ENCODE measurements around the gene DNAH6.

The DNAH6 gene

DNA sequence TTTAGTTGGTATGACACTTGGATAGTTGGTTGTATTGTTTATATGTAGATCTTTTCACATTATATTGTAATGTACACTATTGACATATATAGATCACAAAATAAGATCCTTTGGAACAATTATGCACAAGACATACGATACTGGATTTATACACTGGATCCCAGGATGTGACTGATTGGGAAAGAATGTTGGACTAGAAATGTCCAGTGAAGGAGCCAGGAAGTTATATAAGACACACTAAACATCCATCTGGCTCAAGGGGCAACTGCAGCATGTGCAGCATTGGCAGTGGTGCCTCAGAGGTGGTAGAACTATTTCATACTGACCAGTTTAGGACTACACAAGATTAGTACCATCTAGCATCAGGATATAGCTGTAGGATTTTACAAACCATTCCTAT is 259.7 kb downstream of the DNAH6 start:
- no peak overlapping the region for H3K27ac ChIP-seq
- TF ChIP-seq, protein P1, sequence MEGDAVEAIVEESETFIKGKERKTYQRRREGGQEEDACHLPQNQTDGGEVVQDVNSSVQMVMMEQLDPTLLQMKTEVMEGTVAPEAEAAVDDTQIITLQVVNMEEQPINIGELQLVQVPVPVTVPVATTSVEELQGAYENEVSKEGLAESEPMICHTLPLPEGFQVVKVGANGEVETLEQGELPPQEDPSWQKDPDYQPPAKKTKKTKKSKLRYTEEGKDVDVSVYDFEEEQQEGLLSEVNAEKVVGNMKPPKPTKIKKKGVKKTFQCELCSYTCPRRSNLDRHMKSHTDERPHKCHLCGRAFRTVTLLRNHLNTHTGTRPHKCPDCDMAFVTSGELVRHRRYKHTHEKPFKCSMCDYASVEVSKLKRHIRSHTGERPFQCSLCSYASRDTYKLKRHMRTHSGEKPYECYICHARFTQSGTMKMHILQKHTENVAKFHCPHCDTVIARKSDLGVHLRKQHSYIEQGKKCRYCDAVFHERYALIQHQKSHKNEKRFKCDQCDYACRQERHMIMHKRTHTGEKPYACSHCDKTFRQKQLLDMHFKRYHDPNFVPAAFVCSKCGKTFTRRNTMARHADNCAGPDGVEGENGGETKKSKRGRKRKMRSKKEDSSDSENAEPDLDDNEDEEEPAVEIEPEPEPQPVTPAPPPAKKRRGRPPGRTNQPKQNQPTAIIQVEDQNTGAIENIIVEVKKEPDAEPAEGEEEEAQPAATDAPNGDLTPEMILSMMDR (conservative IDR thresholded peaks at IDR 0.05): no peak

DNA sequence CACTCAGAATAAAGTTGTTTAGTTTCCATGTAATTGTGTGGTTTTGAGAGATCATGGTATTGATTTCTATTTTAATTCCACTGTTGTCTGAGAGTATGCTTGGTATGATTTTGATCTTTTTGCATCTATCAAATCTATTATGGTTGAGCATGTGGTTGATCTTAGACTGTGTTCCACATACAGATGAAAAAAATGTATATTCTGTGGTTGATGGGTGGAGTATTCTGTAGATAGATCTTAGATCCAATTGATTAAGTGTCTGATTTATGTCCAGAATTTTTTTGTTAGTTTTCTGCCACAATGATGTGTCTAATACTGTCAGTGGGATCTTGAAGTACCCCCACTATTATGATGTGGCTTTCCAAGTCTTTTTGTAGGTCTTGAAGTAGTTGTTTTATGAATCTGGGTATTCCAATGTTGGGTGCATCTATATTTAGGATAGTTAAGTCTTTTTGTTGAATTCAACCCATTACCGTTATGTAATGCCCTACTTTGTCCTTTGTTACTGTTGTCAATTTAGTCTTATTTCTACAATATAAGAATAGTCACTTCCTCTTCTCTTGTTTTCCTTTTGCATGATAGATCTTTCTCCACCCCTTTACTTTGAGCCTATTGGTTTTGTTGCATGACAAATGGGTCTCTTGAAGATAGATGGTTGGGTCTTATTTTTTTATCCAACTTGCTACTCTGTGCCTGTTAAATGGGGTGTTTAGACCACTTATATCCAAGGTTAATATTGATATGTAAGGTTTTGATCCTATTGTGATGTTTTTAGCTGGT is 262.8 kb downstream of the DNAH6 start:
- no peak overlapping the region for H3K27ac ChIP-seq
- TF ChIP-seq, protein P1 (conservative IDR thresholded peaks at IDR 0.05): no peak

DNA sequence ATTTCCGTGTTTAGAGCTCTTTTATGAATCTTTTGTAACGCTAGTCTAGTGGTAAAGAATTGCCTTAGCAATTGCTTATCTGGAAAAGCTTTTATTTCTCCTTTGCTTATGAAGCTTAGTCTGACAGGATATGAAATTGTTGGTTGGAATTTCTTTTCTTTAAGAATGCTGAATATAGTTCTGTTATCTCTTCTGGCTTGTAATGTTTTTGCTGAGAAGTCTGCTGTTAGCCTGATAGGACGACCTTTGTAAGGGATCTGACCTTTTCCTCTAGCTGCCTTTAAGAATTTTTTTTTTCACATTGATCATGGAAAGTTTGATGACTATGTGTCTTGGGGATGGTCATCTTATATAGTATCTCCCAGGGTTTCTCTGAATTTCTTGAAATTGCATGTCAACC is 263.5 kb downstream of the DNAH6 start:
- TF ChIP-seq, protein P1 (conservative IDR thresholded peaks at IDR 0.05): no peak
- H3K27ac ChIP-seq: no peak overlapping the region

DNA sequence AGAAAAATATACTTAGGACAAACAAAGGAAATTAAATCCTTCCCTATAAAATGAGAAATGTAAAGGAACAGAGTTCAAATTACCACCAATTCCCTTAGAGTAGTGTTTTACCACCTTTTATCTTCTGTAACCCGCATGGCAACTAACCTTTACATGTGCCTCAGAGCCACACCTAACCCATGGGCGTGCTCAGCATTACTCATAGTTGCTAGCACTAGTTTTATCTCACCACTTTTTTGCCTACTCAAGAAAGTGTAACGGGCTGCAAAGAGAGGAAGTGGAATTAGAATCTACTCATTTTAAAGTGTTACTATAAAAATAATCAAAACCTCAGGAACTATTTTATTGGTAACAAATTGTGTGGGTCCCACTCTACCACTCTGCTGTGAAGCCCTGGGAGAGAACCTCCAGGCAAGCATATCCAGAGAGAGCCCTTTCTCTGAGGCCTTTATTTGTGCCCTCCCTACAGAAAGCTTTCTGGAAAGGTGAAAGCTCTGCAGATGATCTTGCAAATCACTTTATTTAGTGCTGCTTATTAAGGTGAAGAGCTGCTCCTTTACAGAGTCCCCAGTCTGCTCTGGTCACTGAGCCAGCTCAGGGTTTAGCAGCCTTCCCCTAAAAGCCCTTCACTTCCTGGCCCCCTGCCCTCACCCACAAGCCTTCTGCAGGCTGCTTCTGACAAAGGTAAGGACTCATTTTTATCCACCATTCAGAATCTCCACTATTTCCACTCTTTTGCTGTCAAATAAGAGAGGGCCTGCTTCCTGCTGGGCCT is 265.8 kb downstream of the DNAH6 start:
- no peak overlapping the region for H3K27ac ChIP-seq
- TF ChIP-seq, protein P1 (conservative IDR thresholded peaks at IDR 0.05): no peak

DNA sequence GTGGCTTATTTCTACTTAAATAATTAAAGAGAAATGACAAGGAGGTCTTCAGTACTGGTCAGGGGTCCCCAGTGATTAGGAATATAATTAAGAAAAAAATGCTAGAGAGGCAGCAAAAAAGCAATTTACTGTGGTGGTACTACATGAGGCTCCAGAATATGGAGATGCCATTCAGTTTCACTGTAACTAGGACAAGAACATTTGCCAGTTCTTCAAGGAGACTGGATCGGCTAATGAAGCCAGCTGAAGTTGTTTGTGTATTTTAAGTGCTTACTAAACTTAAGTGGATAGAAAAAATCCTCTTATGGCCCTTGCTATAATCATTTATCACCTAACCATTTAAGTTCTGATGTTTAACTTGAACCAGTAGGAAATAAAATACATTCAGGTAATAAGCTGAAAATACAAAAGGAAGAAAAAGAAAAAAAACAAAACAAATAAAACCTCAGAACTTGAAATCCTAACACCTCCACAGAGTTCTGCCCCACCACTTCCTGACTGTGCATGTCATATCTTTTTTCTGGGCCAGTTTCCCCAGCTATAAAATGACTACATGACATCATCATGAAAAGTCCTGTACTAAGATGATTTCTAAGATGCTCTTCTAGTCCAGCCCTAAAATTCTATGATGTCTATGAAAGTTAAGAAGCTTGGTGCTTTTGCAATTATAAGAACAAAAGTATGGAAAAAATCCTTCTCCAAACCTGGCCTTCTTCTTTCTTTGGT is 266.6 kb downstream of the DNAH6 start:
- no peak overlapping the region for H3K27ac ChIP-seq
- TF ChIP-seq, protein P1 (conservative IDR thresholded peaks at IDR 0.05): no peak

DNA sequence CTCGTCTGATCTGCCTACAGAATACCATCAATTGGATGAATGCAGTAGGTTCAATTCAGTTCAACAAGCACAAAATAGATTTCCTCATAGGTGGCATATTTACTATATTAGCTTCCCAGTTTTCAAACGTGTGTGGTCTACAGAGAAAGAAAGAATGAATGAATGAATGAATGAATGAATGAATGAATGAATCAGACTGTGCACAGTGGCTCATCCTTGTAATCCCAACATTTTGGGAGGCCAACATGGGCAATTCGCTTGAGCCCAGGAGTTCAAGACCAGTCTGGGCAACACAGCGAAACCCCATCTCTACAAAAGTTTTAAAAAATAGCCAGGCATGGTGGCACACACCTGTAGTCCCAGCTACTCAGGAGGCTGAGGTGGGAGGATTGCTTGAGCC is 269.7 kb downstream of the DNAH6 start:
- TF ChIP-seq, protein P1 (conservative IDR thresholded peaks at IDR 0.05): no peak
- H3K27ac ChIP-seq: no peak overlapping the region

DNA sequence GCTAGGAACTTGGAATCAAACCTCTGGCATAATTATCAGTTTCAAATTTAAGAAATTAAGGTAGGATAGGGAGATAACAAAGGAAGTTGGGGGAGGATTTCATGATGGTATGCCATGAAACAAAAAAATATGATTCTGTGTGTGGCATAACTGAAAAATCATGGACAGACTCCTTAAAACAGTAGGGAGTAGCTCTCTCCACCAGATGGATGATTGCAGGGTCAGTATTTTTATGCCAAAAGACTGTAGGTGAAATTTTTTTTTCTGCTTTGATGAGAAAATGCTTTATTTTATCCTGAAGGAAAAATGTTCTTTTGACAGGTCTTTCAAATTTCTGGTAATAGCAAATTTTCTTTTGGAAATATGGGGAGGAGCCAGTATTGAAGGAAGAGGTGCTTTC is 270.3 kb downstream of the DNAH6 start:
- TF ChIP-seq, protein P1 (conservative IDR thresholded peaks at IDR 0.05): no peak
- H3K27ac ChIP-seq: no peak overlapping the region
